Keratinocyte (primary cell): ENCODE results near the gene VCAM1. TPM values are rescaled to one million over a fixed set of nuclear protein-coding genes. Genes with fewer than 3 reads are reported as not detected.

Experiments
- DNase-seq: peaks from one replicate; pipeline ENCODE4 v3.0.0-alpha.2; 2011; ENCODE audit warnings: low read depth, missing footprints, low spot score
- FAIRE-seq: peaks from 2 replicates; lab custom pipeline; 2011; peaks lifted over from hg19 to GRCh38; lab: Jason Lieb, UNC
- H2AFZ ChIP-seq: 2 replicates; pipeline ENCODE4 v1.6.0; 2012; ENCODE audit warnings: low read length, control low read depth, inconsistent platforms; ENCODE audit not compliant: control insufficient read depth
- H3K27ac ChIP-seq: 2 replicates; pipeline ENCODE4 v1.5.1; 2011; ENCODE audit warnings: low read length; ENCODE audit not compliant: control insufficient read depth, insufficient read depth
- H3K27me3 ChIP-seq: 3 replicates; pipeline ENCODE4 v1.6.0; 2011; ENCODE audit warnings: low read length; ENCODE audit not compliant: control insufficient read depth, insufficient read depth; ENCODE audit errors: extremely low read depth
- H3K36me3 ChIP-seq, 2 experiments: 2 replicates in 1 of 2; 3 replicates in 1 of 2; pipeline ENCODE4 v1.5.1; 2011; ENCODE audit warnings: low read length in 2 of 2, mild to moderate bottlenecking in 1 of 2; ENCODE audit not compliant: control insufficient read depth in 2 of 2, insufficient read depth in 2 of 2; ENCODE audit errors: extremely low read depth in 1 of 2
- H3K4me1 ChIP-seq: 3 replicates; pipeline ENCODE4 v1.5.1; 2011; ENCODE audit warnings: low read length; ENCODE audit not compliant: control insufficient read depth, insufficient read depth; ENCODE audit errors: extremely low read depth
- H3K4me2 ChIP-seq: 3 replicates; pipeline ENCODE4 v1.6.0; 2011; ENCODE audit warnings: low read depth, low read length; ENCODE audit not compliant: control insufficient read depth, insufficient read depth; ENCODE audit errors: extremely low read depth
- H3K4me3 ChIP-seq, 3 experiments: fragments of 200-600 bp in 1 of 3; sonication (generic) in 1 of 3; 2 replicates in 2 of 3; 3 replicates in 1 of 3; pipeline ENCODE4 v1.5.1; 2011 to 2016; ENCODE audit warnings: low read length in 3 of 3, mild to moderate bottlenecking in 3 of 3, control low read depth in 2 of 3, inconsistent platforms in 1 of 3, low read depth in 1 of 3, mixed read lengths in 1 of 3, mixed run types in 1 of 3, moderate library complexity in 1 of 3; ENCODE audit not compliant: control insufficient read depth in 2 of 3, insufficient read depth in 2 of 3; ENCODE audit errors: extremely low read depth in 1 of 3
- H3K79me2 ChIP-seq: 2 replicates; pipeline ENCODE4 v1.6.0; 2012; ENCODE audit warnings: low read length; ENCODE audit not compliant: control insufficient read depth, insufficient read depth
- H3K9ac ChIP-seq: 3 replicates; pipeline ENCODE4 v1.6.0; 2011; ENCODE audit warnings: low read length; ENCODE audit not compliant: control insufficient read depth, insufficient read depth; ENCODE audit errors: extremely low read depth
- H3K9me1 ChIP-seq: 3 replicates; pipeline ENCODE4 v1.6.0; 2011; ENCODE audit warnings: low read length; ENCODE audit not compliant: control insufficient read depth, insufficient read depth; ENCODE audit errors: extremely low read depth
- H3K9me3 ChIP-seq: 2 replicates; pipeline ENCODE4 v1.5.1; 2012; ENCODE audit warnings: low read depth, low read length; ENCODE audit not compliant: control insufficient read depth
- H4K20me1 ChIP-seq: 3 replicates; pipeline ENCODE4 v1.6.0; 2011; ENCODE audit warnings: low read length; ENCODE audit not compliant: control insufficient read depth, insufficient read depth; ENCODE audit errors: extremely low read depth
- EZH2 ChIP-seq: IDR thresholded peaks from one replicate; pipeline ENCODE4 v1.6.1; 2012; ENCODE audit warnings: inconsistent platforms, mild to moderate bottlenecking, low read length, moderate library complexity
- dilution Hi-C: fragments of 300-500 bp; cut with MboI; formaldehyde crosslinking; loops from one replicate; pipeline ENCODE4 v1.7.0; 2020; ENCODE audit warnings: low sequenced_read_pairs; ENCODE audit not compliant: extremely low pct_ligation_motif_present
- polyA plus RNA-seq, 5 experiments: library from polyadenylated mRNA; depleted of rRNA in 3 of 5; stranded (reverse) in 3 of 5; stranded (forward) in 1 of 5; unstranded in 1 of 5; fragments of >200 nt; gene quantifications; 1 replicate in 1 of 5; 2 replicates in 3 of 5; 3 replicates in 1 of 5; pipeline versions ENCODE4 v1.2.1 to v1.2.3, GENCODE V29; 2011 to 2012; ENCODE audit warnings: missing spikeins in 2 of 5, low read depth in 1 of 5, low replicate concordance in 1 of 5
- TF ChIP-seq, protein P1 (sequence below), 3 experiments: IDR thresholded peaks in 1 of 3; conservative IDR thresholded peaks in 1 of 3; optimal IDR thresholded peaks in 1 of 3; 2 replicates in 2 of 3; 3 replicates in 1 of 3; pipeline versions ENCODE3 to v1.5.1; 2011; ENCODE audit warnings: low read length in 3 of 3, mild to moderate bottlenecking in 3 of 3, moderate library complexity in 2 of 3, control low read depth in 1 of 3, inconsistent platforms in 1 of 3; ENCODE audit not compliant: insufficient read depth in 2 of 3; ENCODE audit errors: extremely low read depth in 1 of 3

The VCAM1 gene
- polyA plus RNA-seq, 1 donor (not counting 4 experiments of a cell fraction or from before 2014, with no cell fraction given), result not detected

DNA sequence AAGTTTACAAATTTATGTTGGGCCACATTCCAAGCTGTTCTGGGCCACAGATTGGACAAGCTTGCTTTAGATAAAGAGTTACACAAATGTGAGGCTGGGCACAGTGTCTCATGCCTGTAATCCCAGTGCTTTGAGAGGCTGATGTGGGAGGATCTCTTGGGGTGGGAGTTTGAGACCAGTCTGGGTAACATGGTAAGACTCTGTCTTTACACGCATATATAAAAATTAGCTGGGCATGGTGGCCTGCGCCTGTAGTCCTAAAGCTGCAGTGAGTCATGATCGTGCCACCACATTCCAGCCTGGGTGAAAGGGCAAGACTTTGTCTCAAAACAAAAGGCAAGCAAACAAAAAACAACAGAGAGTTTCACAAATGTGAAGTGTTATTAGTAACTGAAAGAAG lies 5.9 kb upstream of the VCAM1 start:
- Histone ChIP-seq H3K27me3 (no peaks in the 10 kb centered on the region), H3K36me3 (no peaks in the 10 kb centered on the region), H3K79me2 (no peaks in the 10 kb centered on the region), H3K9me3 (no peaks in the 10 kb centered on the region), H4K20me1 (no peaks in the 10 kb centered on the region), H3K4me3 (no peak overlapping the region), H2AFZ (no peak overlapping the region), H3K4me1 (no peaks in the 10 kb centered on the region), H3K9me1 (no peaks in the 10 kb centered on the region), H3K27ac (no peak overlapping the region), H3K9ac (no peak overlapping the region), H3K4me2 (no peak overlapping the region)
- no peak for DNase-seq
- dilution Hi-C loops, result no loop called here
- FAIRE-seq, result no peak
- TF ChIP-seq, protein P1, sequence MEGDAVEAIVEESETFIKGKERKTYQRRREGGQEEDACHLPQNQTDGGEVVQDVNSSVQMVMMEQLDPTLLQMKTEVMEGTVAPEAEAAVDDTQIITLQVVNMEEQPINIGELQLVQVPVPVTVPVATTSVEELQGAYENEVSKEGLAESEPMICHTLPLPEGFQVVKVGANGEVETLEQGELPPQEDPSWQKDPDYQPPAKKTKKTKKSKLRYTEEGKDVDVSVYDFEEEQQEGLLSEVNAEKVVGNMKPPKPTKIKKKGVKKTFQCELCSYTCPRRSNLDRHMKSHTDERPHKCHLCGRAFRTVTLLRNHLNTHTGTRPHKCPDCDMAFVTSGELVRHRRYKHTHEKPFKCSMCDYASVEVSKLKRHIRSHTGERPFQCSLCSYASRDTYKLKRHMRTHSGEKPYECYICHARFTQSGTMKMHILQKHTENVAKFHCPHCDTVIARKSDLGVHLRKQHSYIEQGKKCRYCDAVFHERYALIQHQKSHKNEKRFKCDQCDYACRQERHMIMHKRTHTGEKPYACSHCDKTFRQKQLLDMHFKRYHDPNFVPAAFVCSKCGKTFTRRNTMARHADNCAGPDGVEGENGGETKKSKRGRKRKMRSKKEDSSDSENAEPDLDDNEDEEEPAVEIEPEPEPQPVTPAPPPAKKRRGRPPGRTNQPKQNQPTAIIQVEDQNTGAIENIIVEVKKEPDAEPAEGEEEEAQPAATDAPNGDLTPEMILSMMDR (optimal IDR thresholded peaks at IDR 0.05 in 1 of 3, IDR thresholded peaks at IDR 0.05 in 1 of 3, conservative IDR thresholded peaks at IDR 0.05 in 1 of 3; ENCODE audit: extremely low read depth in 1 of 3, insufficient read depth in 2 of 3, low read length in 3 of 3), result no peak
- no peak for TF ChIP-seq EZH2

DNA sequence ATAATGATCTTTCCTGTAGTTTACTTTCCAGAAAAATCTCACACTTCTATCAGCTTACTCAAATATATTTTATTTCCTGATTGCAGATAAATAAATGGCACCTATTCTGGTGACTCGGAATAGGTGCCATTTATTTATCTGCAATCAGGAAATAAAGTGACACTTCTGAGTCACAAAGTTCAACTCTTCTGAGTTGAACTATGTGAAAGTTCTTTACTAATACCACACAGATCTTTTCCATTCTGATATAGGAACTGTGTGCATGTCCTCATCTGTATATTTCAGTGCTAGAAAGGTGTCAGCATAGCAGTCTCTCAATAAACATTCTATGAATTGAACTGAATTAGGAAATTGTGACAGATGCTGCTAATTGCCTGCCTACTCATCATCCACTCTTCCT lies 4.9 kb upstream of the VCAM1 start:
- Histone ChIP-seq H4K20me1 (no peaks in the 10 kb centered on the region), H3K27me3 (peaks cover 4% of the 10 kb centered on the region), H3K27ac (no peak overlapping the region), H3K9me3 (no peaks in the 10 kb centered on the region), H3K9ac (no peak overlapping the region), H3K4me3 (no peak overlapping the region), H3K36me3 (no peaks in the 10 kb centered on the region), H3K4me2 (no peak overlapping the region), H3K79me2 (no peaks in the 10 kb centered on the region), H3K9me1 (no peaks in the 10 kb centered on the region), H3K4me1 (no peaks in the 10 kb centered on the region), H2AFZ (no peak overlapping the region)
- TF ChIP-seq EZH2, result no peak
- TF ChIP-seq, protein P1 (optimal IDR thresholded peaks at IDR 0.05 in 1 of 3, IDR thresholded peaks at IDR 0.05 in 1 of 3, conservative IDR thresholded peaks at IDR 0.05 in 1 of 3; ENCODE audit: extremely low read depth in 1 of 3, insufficient read depth in 2 of 3, low read length in 3 of 3), result no peak
- DNase-seq, result no peak
- dilution Hi-C loops, result no loop called here
- FAIRE-seq, result no peak
